GM13976 (cell line): Measurements from ENCODE around the gene ARHGAP26.

Experiments
- DNase-seq: peaks from one replicate; pipeline ENCODE4 v3.0.0; 2012; ENCODE audit warnings: low spot score
- CTCF ChIP-seq: IDR thresholded peaks from 2 replicates; pipeline ENCODE4 v1.5.1; 2012; ENCODE audit warnings: borderline replicate concordance, mild to moderate bottlenecking; ENCODE audit not compliant: insufficient read depth; ENCODE audit errors: extremely low read depth, missing control alignments, control extremely low read depth
- in situ Hi-C: fragments of 300-500 bp; cut with MboI; formaldehyde crosslinking; loops from one replicate; pipeline ENCODE4 v1.12.0; 2022; ENCODE audit warnings: low sequenced_read_pairs, mixed read lengths, inconsistent platforms; ENCODE audit not compliant: unreplicated experiment

ARHGAP26 gene

GRCh38 chr5:142935014-142935413 is 164.8 kb downstream of the ARHGAP26 start:
- TF ChIP-seq CTCF: no peak
- no peak for DNase-seq
- in situ Hi-C loops: no loop called here

- in situ Hi-C loops: no loop called here
- TF ChIP-seq CTCF: no peak
- DNase-seq: no peak
Measured at GRCh38 chr5:142937374-142937773, 167.2 kb downstream of the ARHGAP26 start.

GRCh38 chr5:142938266-142938880 is 168.2 kb downstream of the ARHGAP26 start:
- no peak for DNase-seq
- in situ Hi-C loops: no loop called here
- no peak for TF ChIP-seq CTCF

GRCh38 chr5:142939006-142939405 is 168.8 kb downstream of the ARHGAP26 start:
- no peak for TF ChIP-seq CTCF
- in situ Hi-C loops: no loop called here
- no peak for DNase-seq

GRCh38 chr5:142939884-142940283 is 169.7 kb downstream of the ARHGAP26 start:
- no peak for TF ChIP-seq CTCF
- DNase-seq: no peak
- in situ Hi-C loops: no loop called here

GRCh38 chr5:142941245-142941644 is 171.1 kb downstream of the ARHGAP26 start:
- no peak for DNase-seq
- in situ Hi-C loops: no loop called here
- no peak for TF ChIP-seq CTCF
